DMS 273 treated with DMSO at 0.1 percent for 48 hours (cell line): Measurements from ENCODE around the gene C9orf152.

ENCODE experiments used
- DNase-seq: peaks from one replicate; lab custom pipeline; 2025; lab: John Stamatoyannopoulos, UW

C9orf152 gene

DNA sequence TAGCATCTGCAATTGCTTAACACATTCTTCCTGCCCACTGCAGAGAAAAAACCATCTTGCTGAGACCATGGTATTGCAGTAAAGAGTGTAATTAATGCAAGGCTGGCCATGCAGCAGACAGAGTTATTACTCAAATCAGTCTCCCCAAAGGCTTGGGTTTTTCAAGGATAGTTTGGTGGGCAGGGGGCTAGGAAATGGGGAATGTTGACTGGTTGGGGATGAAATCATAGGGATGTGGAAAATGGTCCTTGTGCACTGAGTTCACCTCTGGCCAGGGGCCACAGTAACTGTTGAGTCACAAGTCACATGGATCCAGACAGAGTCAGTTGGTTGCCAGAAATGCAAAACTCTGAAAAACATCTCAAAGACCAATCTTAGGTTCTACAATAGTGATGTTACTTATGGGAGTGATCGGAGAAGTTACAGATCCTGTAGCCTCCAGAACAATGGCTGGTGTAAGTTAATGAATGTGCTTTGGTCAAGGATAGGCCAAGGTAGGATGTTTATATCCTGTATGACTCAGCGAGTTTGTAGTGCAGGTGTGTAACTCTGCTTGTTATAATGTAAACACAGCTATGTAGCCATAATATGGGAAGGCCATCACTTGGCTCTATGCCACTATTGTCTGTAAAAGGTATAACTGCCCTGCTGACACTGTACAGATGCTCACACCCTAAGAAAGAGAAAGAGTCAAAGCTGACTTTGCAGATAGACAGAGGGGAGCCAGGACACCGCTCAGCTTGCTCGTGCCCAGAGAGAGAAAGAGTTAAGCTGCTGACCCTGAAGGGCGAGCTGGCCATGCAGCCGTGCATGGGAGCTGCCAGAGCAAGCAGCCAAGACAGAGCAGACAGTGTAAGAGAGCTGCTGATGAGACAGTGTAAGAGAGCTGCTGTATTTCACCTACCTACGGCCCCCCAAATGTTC, 27.2 kb downstream of the C9orf152 start:
- no peak for DNase-seq

DNA sequence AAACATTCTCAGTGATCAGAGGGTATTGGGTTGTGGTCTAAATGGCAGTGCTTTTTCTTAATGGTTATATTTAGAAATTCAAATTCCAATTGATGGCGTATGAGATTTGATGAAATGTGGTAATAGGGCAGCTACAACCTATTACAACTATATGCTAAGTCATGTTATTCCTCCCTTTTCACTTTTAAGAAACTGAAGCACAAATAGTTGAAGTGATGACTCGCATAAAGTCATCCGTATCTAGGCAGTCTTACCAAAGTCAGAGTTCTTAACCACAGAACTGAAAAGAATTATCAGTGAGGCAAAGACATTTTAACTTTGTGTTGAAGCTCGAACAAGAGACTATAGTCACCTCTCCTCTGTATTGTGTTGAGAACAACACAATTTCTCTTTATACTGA, 28.2 kb downstream of the C9orf152 start:
- no peak for DNase-seq

DNA sequence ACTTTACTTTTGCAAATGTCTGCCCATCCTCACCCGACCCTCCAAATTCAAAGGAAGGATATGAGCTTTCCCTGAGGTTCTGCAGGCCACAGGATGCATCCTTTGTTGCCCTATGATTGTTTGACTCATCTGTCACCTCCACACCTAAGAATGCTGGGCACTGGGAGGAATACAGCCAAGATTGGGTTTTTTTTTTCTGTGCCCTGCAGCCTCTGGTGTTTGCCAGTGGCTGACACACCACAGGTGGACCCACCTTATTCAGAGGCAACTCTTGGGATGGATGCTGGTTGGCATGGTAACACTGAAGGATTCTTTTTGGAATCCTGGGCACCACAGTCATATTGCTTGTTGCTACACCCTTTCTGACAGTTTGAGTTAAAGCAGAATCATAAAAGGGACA, 29.7 kb downstream of the C9orf152 start:
- DNase-seq = no peak

DNA sequence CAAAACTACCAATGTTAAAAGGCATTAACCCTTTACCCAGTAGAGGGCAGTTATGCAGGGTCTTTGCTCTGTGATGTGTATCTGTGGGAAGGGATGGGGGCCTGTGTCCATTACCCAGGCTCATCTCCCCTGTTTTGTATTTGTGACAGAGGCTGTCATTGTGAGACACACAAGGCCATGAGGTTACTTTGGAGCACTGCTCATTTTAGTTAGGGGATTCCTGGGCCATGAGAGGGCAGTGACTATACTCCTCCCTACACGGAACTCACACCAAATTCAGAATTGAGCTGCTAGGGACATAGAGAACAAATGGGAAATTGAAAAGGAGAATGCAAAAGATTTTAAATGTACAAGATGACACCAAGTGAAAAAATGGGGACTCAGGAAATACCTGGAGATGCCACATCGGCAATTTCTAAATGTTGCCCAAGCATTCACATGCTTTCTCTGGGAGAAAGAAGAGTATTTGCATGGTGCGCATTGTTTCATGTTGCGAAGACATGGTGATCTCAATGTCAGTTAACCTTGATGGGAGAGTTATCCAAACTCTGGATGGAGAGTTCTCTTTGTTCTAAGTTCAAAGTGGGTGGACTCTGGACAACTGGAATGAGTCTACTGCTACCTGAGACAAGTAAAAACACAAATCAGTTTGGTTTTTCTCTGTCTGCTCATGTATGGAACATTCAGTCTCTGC, 32.5 kb downstream of the C9orf152 start:
- no peak for DNase-seq

DNA sequence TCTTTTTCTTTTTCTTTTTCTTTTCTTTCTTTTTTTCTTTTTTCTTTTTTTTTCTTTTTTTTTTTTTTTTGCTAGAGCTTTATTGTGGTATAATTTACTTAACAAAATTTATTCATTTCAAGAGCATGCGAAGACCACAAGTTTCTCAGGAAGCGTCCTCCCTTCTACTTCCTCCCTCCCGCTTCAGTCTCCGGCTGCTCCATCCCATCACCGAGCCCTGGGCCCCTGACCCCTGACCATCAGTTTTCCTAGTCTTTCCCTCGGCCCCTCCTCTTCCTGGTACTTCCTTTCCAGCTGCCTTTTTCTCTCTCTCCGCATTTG, 34.7 kb downstream of the C9orf152 start:
- no peak for DNase-seq

DNA sequence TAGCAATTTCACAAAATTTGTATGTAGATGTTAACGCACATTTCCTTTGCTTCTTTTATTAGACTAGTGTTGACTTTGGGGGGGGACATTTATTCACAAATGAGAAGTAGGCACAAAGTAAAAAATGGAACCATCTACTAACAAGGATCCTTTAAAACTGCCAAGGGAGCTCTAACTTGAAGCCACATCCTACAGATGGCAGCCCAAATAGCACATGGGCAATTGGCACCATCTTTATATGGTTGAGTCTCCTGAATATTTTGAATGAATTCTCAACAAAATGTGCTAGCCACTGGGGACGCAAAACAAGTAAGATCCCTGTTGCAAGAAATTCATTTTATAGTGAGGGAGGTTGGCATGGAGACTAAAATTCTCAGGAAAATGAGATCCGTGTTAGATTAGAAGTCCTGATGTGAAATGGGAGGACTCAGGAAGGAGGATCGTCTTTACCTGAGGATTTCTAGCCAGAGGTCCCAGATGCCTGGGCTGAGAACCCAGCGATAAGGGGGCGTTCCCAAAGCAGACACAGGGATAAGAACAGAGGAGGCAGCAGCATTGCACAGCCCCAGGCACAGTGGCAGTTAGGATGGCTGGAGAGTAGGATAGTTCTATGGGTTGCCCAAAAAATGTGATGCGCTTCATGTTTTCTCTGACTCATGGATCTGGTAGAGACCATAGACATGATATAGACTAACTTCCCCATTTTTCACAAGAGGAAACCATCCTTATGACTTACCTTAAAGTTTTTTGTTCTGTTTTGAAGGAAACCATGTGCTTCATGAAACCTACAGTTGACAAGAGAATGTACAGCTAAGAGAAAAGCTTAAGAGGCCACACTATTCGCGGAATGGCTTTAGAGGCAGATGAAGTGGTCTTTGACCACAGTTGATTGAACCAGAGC, 37.4 kb downstream of the C9orf152 start:
- DNase-seq = no peak

DNA sequence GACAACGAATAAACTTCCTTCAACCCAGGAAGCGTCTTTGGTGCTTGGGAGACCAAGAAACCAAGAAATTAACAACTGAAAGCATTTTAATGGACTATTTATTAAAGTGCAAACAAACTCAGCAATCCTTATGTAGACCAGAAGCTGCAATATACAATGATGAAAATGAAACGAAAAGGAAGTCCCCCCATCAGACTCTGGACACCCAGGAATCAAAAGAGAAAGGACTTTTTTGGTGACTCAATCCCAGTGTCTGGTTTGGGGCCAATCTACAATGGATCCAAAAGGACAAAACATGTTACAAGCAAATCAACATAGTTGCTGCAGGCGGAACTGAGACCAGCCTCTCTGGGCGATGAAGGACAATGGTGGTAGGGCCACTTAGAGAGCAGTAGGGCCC, 39.5 kb downstream of the C9orf152 start:
- no peak for DNase-seq

DNA sequence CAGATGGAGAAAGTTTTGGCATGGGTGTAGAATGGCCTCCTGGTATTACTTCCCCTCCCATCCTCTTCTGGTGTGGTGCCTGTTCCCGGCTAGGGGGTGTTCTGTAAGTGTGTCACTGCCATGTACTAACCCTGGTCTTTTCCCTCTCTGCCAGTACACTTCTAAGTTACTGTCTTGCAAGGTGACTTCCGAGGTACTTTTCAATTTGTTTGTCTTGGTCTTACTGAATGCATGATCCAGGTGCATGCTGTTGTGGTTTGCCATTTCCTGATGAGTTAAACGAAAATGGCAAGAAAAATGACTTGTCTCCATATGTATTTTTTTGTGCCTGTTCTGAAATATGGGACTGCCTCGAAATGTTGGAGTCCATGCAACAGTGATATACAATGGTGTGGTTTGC, 46.0 kb downstream of the C9orf152 start:
- DNase-seq = no peak

DNA sequence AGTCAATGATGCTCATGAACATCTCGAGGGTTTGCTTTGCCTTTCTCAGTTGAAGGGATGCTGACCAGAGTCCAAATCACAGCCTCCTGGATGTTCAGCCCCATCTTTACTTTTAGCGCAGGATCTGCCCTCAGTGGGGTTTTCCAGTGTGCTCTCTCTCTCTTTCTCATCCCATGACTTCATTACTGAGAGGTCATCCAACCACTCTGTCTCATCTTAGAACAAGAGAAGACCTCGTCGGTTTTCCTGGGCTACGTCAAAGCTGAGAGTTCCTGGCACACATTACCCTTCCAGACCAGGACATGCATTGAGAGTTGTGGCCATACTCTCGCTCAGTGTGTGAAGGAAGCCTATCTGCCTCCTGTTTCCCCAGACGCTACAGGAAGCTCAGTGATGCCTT, 47.3 kb downstream of the C9orf152 start:
- no peak for DNase-seq

DNA sequence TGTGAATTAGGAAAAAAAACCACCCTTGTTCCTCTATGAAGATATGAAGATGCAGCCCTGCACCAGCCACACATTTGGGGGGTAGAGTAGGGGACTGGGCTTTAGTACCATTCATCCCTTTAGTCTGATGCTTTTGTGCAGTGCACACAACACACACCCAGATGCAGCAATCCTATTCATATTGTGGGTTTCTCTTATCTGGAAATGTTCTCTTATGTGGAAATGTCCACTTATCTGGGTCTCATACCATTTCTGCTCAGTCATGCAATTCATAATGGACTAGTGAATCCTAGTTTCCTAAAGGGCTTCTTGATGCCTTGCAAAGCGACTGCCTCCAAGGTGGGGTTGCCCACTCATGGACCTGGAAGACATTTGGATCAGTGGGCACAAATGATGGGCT, 47.8 kb downstream of the C9orf152 start:
- no peak for DNase-seq

DNA sequence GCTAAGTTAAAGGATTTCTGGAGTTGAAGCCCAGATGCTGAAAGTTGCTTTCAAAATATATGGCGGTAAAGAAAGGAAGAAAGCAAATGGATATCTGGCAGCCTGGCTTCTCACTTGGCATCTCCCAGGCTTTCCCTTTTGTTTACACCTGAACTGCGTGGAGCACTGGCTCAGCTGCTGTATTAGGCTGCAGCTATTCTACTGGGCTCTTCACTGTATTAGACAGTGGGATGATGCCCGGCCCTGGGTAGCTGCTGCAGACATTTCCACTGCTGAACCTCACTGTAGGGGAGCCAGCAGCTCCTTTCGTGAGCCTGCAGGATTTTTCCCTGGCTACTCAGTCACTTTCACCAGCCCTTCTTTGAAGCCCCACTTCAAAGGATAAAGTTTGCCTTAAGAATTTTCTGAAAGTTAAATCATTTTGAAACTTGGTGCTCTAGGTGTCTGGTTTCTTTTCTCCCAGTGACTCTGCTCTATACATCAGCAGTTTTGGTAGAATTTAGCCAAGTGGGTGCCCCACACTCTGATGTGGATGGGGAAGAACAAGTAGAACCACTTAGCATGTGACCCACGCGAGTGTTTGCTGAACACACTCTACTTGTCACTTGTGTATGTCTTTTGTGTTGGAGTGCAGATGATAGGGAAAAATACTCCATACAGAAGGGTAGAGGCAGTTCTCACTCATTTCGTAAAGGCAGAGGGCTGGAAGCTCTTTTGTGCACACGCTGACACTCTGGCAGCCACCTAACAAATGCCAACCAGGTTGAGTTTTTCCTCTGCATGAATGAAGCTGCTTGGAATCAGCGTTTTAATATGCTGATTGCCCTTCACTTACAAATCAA, 49.9 kb downstream of the C9orf152 start:
- DNase-seq = peak; percentile 15

DNA sequence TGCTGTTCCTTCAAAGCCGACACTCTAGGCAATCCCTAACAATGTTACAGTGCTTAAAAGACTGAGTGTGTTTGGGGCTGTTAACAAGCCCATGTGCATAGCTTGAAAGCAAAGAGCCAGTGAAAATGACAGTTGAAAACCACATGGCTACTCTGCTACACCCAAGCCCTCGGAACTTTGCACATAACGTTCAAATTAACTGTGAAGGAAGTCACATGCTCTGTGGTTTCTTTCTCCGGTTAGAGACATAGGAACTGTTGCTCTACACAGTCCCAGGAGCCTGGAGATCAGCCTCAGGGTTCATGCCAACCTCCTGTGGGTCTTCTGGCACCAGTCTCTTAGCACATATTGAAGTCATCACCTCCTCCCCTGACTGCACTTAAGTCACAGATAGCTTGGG, 51.1 kb downstream of the C9orf152 start:
- DNase-seq = no peak

DNA sequence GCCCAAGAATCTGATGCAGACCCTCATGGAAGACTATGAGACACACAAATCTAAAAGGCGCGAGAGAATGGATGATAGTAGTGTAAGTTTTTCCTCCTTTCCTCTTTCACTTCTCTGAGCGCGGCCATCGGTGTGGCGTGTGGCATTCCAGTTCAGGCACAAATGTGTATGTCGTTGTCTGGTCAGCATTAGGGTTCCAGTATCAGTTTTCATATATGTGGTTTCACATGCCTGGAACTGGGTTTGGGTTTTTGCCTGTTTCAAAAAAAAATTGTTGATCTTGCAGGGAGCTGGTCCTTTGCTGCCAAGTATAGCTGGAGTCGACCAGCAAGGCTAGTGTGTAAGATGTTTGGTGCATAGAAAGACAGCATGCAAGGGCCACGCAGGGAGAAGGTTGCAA, 51.5 kb downstream of the C9orf152 start:
- DNase-seq = no peak

DNA sequence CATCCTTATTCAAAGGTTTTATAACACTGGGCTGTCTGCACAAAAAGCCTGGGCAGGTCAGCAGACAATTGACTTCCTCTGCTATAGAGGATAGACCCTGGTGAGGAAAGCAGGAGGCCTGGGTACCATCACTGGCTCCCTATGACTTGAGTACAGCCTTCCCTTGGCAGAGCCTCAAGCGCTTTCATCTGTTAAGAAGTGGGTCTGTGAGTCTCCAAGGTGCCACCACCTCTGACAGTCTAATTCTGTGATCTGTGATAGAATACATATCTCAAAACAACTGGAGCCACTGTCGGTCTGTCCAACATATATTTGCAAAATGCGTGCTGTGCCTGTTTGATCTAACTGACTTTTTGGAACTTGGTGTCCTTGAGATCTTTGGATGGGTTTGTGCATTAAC, 52.2 kb downstream of the C9orf152 start:
- DNase-seq = no peak

DNA sequence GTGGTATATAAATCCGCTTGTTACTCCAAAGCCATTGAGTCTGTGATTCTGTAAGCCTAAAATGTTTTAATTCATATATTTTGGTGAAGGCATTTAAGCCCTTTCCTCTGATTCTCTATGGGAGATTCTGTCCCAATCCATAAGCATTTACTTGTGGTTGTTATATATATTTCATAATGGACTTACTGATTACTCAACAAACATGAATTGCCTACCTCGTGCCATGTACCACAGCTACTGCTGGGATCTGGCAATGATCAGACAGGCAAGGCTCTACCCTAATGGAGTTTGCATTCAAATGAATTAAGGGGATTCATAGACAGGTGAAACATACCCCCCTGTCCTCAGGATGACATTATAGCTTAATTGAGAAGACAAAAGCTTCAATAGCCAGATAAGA, 54.5 kb downstream of the C9orf152 start:
- no peak for DNase-seq

DNA sequence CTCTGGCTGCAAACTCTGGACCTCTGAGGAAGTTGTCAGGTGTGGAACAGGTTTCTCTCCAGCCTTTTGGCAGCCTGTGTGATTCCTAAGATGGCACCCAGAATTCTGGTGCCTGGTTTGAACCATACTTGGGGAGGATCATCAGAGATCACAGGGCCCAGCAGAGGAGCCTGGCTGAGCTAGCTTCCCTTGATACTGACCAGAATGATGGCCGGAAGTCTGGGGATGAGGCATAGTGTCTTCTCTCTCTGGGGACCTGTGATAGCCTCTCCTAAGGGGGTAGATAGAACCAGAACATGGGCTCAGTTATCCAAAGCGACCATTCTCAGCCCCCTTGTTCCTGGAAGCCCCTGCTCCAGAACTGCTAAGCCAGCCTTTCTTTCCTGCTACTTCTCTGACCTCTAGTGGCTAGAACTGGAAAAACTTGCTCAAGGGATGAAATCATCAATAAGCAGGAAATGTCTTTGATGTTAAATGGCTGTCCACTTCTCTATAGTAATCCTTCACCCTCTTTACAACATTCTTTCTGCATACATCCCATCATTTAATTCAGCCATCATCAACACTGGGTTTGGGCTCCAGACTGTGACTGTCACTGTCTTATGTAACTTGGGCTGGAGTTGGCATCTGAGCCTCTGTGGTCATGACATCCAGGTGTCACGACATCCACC, 55.1 kb downstream of the C9orf152 start:
- peak; percentile 22 for DNase-seq
